Upper lobe of left lung (tissue), 6 donors: ENCODE results near the gene GALNT7. TPM values are rescaled to one million over a fixed set of nuclear protein-coding genes. Genes with fewer than 3 reads are reported as not detected.

Source experiments
- ATAC-seq, 2 donors: fragments of 200-7000 bp; cut with Tn5 transposase; one replicate each; pipeline ENCODE4 v1.9.1; 2022; ENCODE audit warnings: mild to moderate bottlenecking in 2 of 2, moderate library complexity in 2 of 2; ENCODE audit not compliant: low FRiP score in 2 of 2
- DNase-seq, 2 donors: peaks; one replicate each; pipeline ENCODE4 v3.0.0-alpha.2; 2019 to 2020
- H3K27ac ChIP-seq, 4 donors: fragments of 200-600 bp; sonication (generic); one replicate each; pipeline ENCODE4 v1.5.1; 2016 to 2019
- H3K27me3 ChIP-seq, 4 donors: fragments of 200-600 bp; sonication (generic); one replicate each; pipeline ENCODE4 v1.5.1; 2017 to 2019
- H3K36me3 ChIP-seq, 4 donors: fragments of 200-600 bp; sonication (generic); one replicate each; pipeline ENCODE4 v1.5.1; 2016 to 2019
- H3K4me1 ChIP-seq, 4 donors: fragments of 200-600 bp; sonication (generic); one replicate each; pipeline ENCODE4 v1.5.1; 2018 to 2019
- H3K4me3 ChIP-seq, 4 donors: fragments of 200-600 bp; sonication (generic); one replicate each; pipeline ENCODE4 v1.5.1; 2017 to 2019; ENCODE audit warnings: mild to moderate bottlenecking in 2 of 4, moderate library complexity in 1 of 4
- H3K9me3 ChIP-seq, 4 donors: fragments of 200-600 bp; sonication (generic); one replicate each; pipeline ENCODE4 v1.5.1; 2018 to 2019
- EP300 ChIP-seq, 4 donors: sonication (generic); formaldehyde crosslinking; IDR thresholded peaks; one replicate each; pipeline ENCODE4 v1.5.1; 2017; ENCODE audit warnings: antibody characterized with exemption in 4 of 4, control low read depth in 2 of 4
- POLR2A ChIP-seq, 4 donors: fragments of 450-650 bp; IDR thresholded peaks; one replicate each; pipeline ENCODE4 v1.5.1; 2016 to 2017; ENCODE audit warnings: antibody characterized with exemption in 4 of 4, mild to moderate bottlenecking in 2 of 4
- POLR2AphosphoS5 ChIP-seq, 2 donors: sonication (generic); formaldehyde crosslinking; IDR thresholded peaks; one replicate each; pipeline ENCODE4 v1.5.1; 2017; ENCODE audit warnings: antibody characterized with exemption in 2 of 2
- WGBS, 2 donors: methylation state at CpG; one replicate each; pipeline ENCODE4 v1.1.5; 2017 to 2018; 5-methylcytosine and 5-hydroxymethylcytosine counted together
- total RNA-seq, 6 donors: library from RNA; depleted of rRNA in 4 of 6; stranded (reverse); fragments of >200 nt in 4 of 6; gene quantifications; one replicate each; pipeline versions ENCODE4 v1.1.0 to v1.2.1, GENCODE V29; 2016 to 2021
- TF ChIP-seq, protein P1 (sequence below), 6 experiments: fragments of 450-650 bp in 4 of 6; fragments of 200-600 bp in 2 of 6; sonication (generic) in 2 of 6; IDR thresholded peaks; one replicate each; pipeline ENCODE4 v1.5.1; 2016 to 2019; ENCODE audit warnings: antibody characterized with exemption in 6 of 6
- donor health status: DM: no; HTN: no; CAD: no; lungs with moderate emphysema.
- donor health status: DM: no; HTN: yes; CAD: no; lungs with severe emphysema.

Gene GALNT7
- total RNA-seq, 6 donors from 2014 or later, result 5.0 to 68.1 (median 20.1) TPM

GRCh38 chr4:173246719-173247118, 78.1 kb downstream of the GALNT7 start:
- 61 to 72% methylated on average over 3 of the region's 3 CpGs for WGBS, 2 donors
- Histone ChIP-seq H3K4me1 (no peaks in the 10 kb centered on the region), H3K4me3 (no peak overlapping the region), H3K27me3 (no peaks in the 10 kb centered on the region), H3K9me3 (no peaks in the 10 kb centered on the region), H3K36me3 (no peaks in the 10 kb centered on the region), H3K27ac (no peak overlapping the region)
- ATAC-seq (no peak), DNase-seq (no peak)
- TF ChIP-seq EP300 (IDR thresholded peaks at IDR 0.05) (no peak), POLR2AphosphoS5 (IDR thresholded peaks at IDR 0.05) (no peak)

DNA sequence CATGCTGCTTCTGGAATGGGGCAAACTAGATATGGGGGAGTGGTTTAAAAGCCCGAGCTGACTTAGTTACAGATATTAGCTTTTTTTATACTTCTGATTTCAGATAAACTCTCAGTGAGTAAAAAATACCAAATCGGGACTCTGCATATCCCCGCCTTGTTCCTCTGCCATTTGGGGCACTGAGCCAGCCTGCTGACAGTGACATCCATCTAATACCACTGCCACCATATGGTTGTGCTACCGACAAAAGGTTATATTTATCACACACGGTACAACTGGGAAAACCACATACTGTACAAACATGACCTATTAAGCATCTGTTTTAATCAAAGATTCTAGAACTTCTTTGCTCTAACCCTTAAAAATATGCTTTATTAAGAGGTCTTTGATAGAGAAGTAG, 78.7 kb downstream of the GALNT7 start:
- Histone ChIP-seq H3K9me3 (no peaks in the 10 kb centered on the region), H3K27ac (no peak overlapping the region), H3K4me1 (peaks cover 0 to 5% (median 0%) of the 10 kb centered on the region in 4 donors), H3K4me3 (no peak overlapping the region), H3K27me3 (no peaks in the 10 kb centered on the region), H3K36me3 (no peaks in the 10 kb centered on the region)
- 62 to 69% methylated on average over 5 of the region's 5 CpGs for WGBS, 2 donors
- ATAC-seq, result no peak
- TF ChIP-seq EP300 (IDR thresholded peaks at IDR 0.05) (no peak), POLR2AphosphoS5 (IDR thresholded peaks at IDR 0.05) (no peak), POLR2A (IDR thresholded peaks at IDR 0.05) (no peak)
- TF ChIP-seq, protein P1, sequence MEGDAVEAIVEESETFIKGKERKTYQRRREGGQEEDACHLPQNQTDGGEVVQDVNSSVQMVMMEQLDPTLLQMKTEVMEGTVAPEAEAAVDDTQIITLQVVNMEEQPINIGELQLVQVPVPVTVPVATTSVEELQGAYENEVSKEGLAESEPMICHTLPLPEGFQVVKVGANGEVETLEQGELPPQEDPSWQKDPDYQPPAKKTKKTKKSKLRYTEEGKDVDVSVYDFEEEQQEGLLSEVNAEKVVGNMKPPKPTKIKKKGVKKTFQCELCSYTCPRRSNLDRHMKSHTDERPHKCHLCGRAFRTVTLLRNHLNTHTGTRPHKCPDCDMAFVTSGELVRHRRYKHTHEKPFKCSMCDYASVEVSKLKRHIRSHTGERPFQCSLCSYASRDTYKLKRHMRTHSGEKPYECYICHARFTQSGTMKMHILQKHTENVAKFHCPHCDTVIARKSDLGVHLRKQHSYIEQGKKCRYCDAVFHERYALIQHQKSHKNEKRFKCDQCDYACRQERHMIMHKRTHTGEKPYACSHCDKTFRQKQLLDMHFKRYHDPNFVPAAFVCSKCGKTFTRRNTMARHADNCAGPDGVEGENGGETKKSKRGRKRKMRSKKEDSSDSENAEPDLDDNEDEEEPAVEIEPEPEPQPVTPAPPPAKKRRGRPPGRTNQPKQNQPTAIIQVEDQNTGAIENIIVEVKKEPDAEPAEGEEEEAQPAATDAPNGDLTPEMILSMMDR (IDR thresholded peaks at IDR 0.05), result no peak
- DNase-seq, result no peak

- Histone ChIP-seq H3K36me3 (no peaks in the 10 kb centered on the region), H3K4me3 (no peak overlapping the region), H3K4me1 (peaks cover 0 to 5% (median 0%) of the 10 kb centered on the region in 4 donors), H3K27ac (no peak overlapping the region), H3K27me3 (no peaks in the 10 kb centered on the region), H3K9me3 (no peaks in the 10 kb centered on the region)
- TF ChIP-seq, protein P1 (IDR thresholded peaks at IDR 0.05), result no peak
- no peak for TF ChIP-seq POLR2A (IDR thresholded peaks at IDR 0.05)
- TF ChIP-seq POLR2AphosphoS5 (IDR thresholded peaks at IDR 0.05), result no peak
- no peak for TF ChIP-seq EP300 (IDR thresholded peaks at IDR 0.05)
- no peak for DNase-seq
- no peak for ATAC-seq
Measured at GRCh38 chr4:173248690-173249089, 80.1 kb downstream of the GALNT7 start.

DNA sequence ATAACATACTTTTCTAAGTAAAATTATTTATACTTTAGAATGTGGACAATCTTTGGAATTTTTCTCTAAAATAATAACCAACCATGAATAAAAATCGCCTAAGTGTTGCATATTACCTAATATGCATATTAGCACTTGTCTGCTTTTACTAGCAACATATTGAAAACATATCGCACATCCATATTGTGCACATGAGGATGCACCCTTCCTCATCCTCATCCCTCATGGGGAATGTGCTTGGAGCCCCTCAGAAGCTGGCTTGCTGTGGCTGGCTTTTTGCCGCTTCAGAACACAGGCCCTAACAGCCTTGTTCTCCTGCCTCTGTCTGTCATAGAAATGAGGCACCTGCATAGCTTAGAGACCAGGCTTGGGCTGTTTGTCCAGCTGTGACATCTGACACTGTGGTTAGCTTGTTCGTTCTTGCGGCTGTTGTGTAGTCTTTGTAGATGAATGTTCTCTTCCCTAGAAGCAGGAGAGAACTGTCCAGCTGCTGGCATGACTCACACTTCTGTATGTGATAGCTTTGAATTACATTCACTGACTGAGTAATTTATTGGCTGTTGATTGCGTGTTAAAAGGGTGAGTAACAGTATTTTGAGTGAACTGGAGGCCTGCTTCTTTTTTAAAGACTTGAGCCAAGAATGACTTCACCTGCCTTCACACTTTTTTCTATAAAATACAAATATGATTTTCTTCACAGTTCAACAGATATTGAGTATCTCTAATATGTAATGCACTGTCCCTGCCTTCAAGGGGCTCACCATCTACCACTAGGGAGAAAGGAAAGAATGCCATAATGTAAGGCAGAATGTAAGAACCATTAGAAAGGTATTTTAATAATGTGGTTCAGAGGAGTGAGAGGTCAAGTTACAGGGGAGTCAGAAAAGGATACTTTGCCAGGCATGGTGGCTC, 83.7 kb downstream of the GALNT7 start:
- Histone ChIP-seq H3K9me3 (no peaks in the 10 kb centered on the region), H3K27ac (no peak overlapping the region), H3K36me3 (no peaks in the 10 kb centered on the region), H3K4me3 (no peak overlapping the region), H3K4me1 (peaks cover 0 to 5% (median 0%) of the 10 kb centered on the region in 4 donors), H3K27me3 (no peaks in the 10 kb centered on the region)
- WGBS, 2 donors, result 74 to 86% methylated on average over 6 of the region's 6 CpGs
- ATAC-seq (peak in 1 of 2 donors; percentile 95), DNase-seq (peak in 1 of 2 donors; percentile 22)
- TF ChIP-seq EP300 (IDR thresholded peaks at IDR 0.05) (no peak), POLR2A (IDR thresholded peaks at IDR 0.05) (no peak), POLR2AphosphoS5 (IDR thresholded peaks at IDR 0.05) (no peak)
- TF ChIP-seq, protein P1 (IDR thresholded peaks at IDR 0.05), result no peak

DNA sequence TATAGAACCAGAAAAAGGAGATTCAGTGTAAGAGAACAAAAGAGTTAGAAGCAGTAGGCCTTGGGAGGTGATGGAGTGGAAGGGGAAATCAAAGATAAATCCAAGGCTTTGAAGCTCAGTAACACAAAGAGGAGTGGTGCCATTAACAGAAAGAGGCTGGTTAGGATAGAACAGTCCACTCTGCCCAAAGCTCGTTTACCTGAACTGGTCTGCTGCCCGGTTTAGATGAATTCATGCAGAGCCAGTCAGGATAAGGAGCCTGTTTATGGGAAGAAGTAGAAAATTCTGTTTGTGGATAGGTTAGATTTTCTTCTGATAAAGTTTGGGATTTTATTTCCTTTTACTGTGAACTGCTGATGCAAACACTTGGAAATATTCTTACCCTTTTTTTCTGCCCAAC, 85.0 kb downstream of the GALNT7 start:
- H3K36me3 ChIP-seq, result no peaks in the 10 kb centered on the region
- H3K27ac ChIP-seq, result no peak overlapping the region
- no peak for ATAC-seq
- no peak overlapping the region for H3K4me3 ChIP-seq
- H3K9me3 ChIP-seq, result no peaks in the 10 kb centered on the region
- no peak for DNase-seq
- 90 to 94% methylated on average over 2 of the region's 2 CpGs for WGBS, 2 donors
- peaks cover 0 to 5% (median 0%) of the 10 kb centered on the region in 4 donors for H3K4me1 ChIP-seq
- H3K27me3 ChIP-seq, result no peaks in the 10 kb centered on the region
- TF ChIP-seq, protein P1 (IDR thresholded peaks at IDR 0.05), result no peak
- no peak for TF ChIP-seq POLR2AphosphoS5 (IDR thresholded peaks at IDR 0.05)
